Activated T-cell treated with anti-CD3 and anti-CD28 coated beads, Interleukin-2, amount 50 U/mL, for 4 hours (primary cell): ENCODE measurements around the gene TPM4. TPM values are rescaled to one million over a fixed set of nuclear protein-coding genes. Genes with fewer than 3 reads are reported as not detected.
"Not testable (repeated sequence)": the region's sequence is repeated elsewhere in the genome, so short reads cannot be mapped to it uniquely, and the experiment has no call there.

Experiments used
- ATAC-seq, 2 donors: fragments of 200-7000 bp; cut with Tn5 transposase; one replicate each; pipeline ENCODE4 v1.10.0; 2021
- DNase-seq: peaks from one replicate; pipeline ENCODE4 v3.0.0-alpha.2; 2020
- H3K27me3 Mint-ChIP-seq: one replicate; pipeline ENCODE4 v1.8.0; 2021; ENCODE audit warnings: low read depth, mixed read lengths
- H3K36me3 Mint-ChIP-seq: one replicate; pipeline ENCODE4 v1.8.0; 2022; ENCODE audit warnings: mixed read lengths; ENCODE audit not compliant: insufficient read depth
- H3K4me1 Mint-ChIP-seq: one replicate; pipeline ENCODE4 v1.8.0; 2021; ENCODE audit warnings: low read depth, mixed read lengths
- H3K4me3 Mint-ChIP-seq: one replicate; pipeline ENCODE4 v1.8.0; 2021; ENCODE audit warnings: mild to moderate bottlenecking, moderate library complexity, mixed read lengths
- H3K9me3 Mint-ChIP-seq: one replicate; pipeline ENCODE4 v1.8.0; 2021; ENCODE audit warnings: mixed read lengths
- total RNA-seq, 3 donors: library from RNA; stranded (reverse); gene quantifications; one replicate each; pipeline ENCODE4 v1.2.1, GENCODE V29; 2021

The TPM4 gene
- total RNA-seq, 3 donors from 2014 or later: 153 to 177 (median 168) TPM

DNA sequence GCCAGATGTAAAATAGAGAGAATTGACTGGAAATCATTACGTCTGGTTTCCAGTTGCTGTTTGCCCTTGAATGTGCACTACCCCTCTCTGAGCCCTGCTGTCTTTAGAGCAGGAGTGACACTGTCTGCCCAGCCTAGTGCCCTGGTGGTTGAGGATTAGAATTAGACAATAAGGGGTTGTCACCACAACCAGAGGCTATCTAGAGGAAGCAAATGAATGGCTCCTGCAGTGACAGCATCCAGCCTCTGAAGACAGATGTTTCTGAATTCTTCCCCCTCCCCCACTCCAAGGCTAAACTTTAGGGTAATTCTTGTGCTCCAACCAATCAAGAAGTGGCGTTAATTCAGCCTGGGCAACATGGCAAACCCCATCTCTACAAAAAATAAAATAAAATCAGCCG lies 37.4 kb downstream of the TPM4 start:
- peaks cover 55% of the 10 kb centered on the region for H3K4me1 Mint-ChIP-seq
- H3K27me3 Mint-ChIP-seq: no peaks in the 10 kb centered on the region
- ATAC-seq (no peak), DNase-seq (no peak)
- H3K36me3 Mint-ChIP-seq: peaks cover 13% of the 10 kb centered on the region
- no peaks in the 10 kb centered on the region for H3K9me3 Mint-ChIP-seq
- peak overlapping the region; percentile 65 for H3K4me3 Mint-ChIP-seq

DNA sequence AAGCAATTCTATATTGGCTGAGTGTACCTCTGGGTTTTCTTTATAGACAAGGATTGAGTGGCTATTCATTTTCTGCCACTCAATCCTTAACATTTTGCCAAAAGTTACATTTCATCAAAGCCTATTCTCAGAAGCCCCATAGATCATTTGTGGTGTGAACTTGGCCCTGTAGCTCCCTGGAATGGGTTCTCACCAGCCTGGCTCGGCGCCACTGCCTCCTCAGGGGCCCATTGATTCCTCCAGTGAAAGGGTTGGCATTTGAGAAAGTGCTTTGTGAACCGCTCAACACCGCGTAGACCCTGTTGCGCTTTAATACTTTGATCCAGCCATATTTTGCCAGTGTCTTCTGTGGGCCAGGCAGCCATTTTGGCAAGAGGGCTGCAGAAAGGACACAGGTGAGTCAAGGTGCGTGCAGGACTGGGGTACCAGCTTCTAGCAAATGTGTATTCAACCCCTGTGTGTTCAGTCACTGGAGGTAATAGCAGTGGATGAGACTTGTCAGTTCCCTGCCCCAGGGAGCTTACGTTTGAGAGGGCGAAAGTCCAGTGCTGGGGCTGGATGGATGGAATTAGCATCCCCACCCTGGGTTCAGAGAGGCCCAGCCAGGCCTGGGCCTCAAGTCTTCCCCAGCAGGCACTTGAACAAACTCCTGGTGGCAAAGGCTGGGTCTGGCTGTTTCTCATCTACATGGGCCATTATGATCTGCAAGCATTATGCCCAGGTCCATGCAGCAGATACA lies 39.2 kb downstream of the TPM4 start:
- Mint-ChIP-seq H3K9me3 (no peaks in the 10 kb centered on the region), H3K4me3 (peak overlapping the region; percentile 31), H3K27me3 (no peaks in the 10 kb centered on the region), H3K4me1 (peaks cover 68% of the 10 kb centered on the region), H3K36me3 (peaks cover 18% of the 10 kb centered on the region)
- no peak for DNase-seq
- no peak for ATAC-seq

DNA sequence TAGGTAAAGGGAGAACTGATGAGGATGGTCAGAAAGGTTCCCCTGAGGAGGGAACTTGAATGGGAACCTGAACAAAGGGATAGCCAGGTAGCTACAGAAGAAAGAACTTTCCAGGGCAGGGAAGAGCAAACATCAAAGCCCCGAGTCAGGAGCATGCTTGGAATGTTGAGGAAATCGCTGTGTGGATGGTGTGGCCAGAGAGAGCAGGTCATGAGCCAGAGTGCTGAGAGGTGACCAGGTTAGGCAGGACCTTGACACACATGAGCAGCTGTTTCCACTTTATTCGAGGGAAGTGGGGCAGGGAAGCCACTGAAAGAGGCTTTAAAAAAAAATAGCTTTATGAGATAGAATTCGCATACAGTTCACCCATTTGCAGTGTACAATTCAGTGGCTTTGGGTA lies 39.8 kb downstream of the TPM4 start:
- H3K27me3 Mint-ChIP-seq: no peaks in the 10 kb centered on the region
- H3K4me1 Mint-ChIP-seq: peaks cover 66% of the 10 kb centered on the region

DNA sequence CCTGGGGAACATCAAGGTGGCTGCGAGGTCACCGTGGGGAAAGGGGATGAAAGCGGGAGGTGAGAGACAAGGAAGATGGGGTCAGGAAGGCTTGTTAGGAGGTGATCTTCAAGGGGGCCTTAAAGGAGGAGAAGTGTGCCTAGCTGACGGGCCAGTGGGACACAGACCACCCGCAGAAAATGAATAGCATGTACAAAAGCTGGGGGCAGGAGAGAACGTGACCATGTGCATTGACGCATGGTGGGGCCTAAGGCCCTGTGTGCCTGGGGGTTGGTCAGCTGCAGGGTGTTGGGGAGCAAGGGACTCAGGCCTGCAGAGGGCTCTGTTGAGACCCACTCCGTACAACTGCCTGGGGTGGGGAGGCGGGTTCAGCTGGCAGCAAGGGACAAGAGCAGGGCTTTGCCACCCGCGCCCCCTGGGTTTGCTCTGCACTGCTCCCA lies 41.3 kb downstream of the TPM4 start:
- no peak for ATAC-seq
- Mint-ChIP-seq H3K9me3 (no peaks in the 10 kb centered on the region), H3K4me3 (peak overlapping the region; percentile 60), H3K4me1 (peaks cover 60% of the 10 kb centered on the region), H3K36me3 (peaks cover 23% of the 10 kb centered on the region), H3K27me3 (no peaks in the 10 kb centered on the region)
- DNase-seq: no peak

More for the DNA sequence above, 39.8 kb downstream of the TPM4 start:
- no peaks in the 10 kb centered on the region for H3K9me3 Mint-ChIP-seq
- ATAC-seq (no peak), DNase-seq (no peak)
- no peak overlapping the region for H3K4me3 Mint-ChIP-seq
- peaks cover 18% of the 10 kb centered on the region for H3K36me3 Mint-ChIP-seq

DNA sequence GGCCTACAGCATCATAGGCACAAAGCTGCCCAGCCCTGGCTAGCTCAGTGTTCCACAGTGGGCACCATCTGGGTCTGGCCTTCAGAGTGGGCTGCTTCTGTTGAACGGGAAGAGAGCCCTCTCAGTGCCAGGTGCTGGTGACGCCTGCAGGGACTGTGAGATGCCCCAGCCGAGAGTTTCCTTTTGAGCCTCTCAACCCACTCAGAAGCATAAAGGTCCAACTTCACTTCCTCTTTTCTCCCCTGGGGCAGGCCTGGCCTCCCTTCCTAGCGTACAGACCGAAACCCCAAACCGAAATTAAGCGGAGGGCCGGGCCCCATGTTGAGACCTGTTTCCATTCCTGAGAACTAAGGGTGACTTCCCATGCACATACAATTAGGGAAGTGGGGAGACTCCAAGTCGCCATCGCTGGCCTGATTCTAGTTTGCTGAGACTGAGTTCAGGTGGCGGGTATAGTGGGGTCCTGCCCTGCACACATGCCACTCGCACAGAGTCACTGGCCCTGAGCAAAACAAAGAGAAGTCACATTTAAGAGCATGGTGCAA lies 42.3 kb downstream of the TPM4 start:
- peak; percentile 63 to 77 for ATAC-seq
- Mint-ChIP-seq H3K36me3 (peaks cover 22% of the 10 kb centered on the region), H3K4me3 (peak overlapping the region; percentile 32), H3K9me3 (no peaks in the 10 kb centered on the region), H3K27me3 (no peaks in the 10 kb centered on the region), H3K4me1 (peaks cover 53% of the 10 kb centered on the region)
- no peak for DNase-seq

DNA sequence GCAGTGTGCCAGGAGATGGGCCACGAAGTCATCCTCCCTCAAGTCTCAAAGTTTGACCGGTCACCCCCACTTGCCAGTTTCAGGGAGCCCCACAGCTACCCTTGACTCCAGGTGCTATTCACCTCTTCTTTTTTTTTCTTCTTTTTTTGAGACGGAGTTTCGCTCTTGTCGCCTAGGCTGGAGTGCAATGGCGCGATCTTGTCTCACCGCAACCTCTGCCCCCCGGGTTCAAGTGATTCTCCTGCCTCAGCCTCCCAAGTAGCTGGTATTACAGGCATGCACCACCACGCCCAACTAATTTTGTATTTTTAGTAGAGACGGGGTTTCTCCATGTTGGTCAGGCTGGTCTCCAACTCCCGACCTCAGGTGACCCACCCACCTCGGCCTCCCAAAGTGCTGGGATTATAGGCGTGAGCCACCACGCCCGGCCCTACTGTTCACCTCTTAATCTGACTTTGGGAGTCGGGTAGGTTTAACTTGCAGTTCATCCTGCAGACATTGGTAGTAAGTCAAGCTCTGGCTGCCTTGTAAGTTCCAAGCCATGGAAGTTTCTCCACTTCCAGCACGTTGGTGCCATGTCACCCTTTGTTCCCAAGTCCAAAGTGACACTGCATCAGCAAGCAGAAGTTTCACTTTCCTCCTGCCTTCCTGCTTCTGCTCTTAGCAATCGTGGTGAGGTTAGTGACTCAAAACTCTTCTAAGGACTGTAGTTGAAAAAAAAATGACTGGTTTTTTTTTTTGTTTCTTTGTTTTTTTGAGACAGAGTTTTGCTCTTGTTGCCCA lies 43.0 kb downstream of the TPM4 start:
- H3K9me3 Mint-ChIP-seq, DNase-seq, H3K27me3 Mint-ChIP-seq: not testable (repeated sequence)
- Mint-ChIP-seq H3K36me3 (peaks cover 20% of the 10 kb centered on the region), H3K4me3 (peak overlapping the region; percentile 49), H3K4me1 (peaks cover 49% of the 10 kb centered on the region)
- ATAC-seq: peak; percentile 71 to 74

DNA sequence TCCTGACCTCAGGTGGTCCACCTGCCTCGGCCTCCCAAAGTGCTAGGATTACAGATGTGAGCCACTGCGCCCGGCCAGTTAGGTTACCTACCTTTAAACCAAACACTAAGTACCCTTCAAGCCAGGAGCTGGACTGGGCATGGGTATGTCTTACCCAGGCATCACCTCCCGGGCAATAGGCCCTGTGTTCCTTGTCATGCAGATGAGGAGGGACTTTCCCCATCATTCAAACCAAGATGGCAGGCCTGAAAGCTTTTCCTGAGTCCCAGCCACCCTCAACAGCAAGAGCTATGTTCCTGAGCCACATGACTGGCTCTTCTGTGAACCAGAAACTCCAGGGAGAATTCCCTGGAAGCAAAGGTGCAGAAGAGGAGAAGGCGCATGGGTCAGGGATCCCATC lies 44.8 kb downstream of the TPM4 start:
- peaks cover 36% of the 10 kb centered on the region for H3K4me1 Mint-ChIP-seq
- no peak for DNase-seq
- H3K9me3 Mint-ChIP-seq: no peaks in the 10 kb centered on the region
- ATAC-seq: no peak
- peaks cover 21% of the 10 kb centered on the region for H3K36me3 Mint-ChIP-seq
- H3K27me3 Mint-ChIP-seq: no peaks in the 10 kb centered on the region
- H3K4me3 Mint-ChIP-seq: no peak overlapping the region

DNA sequence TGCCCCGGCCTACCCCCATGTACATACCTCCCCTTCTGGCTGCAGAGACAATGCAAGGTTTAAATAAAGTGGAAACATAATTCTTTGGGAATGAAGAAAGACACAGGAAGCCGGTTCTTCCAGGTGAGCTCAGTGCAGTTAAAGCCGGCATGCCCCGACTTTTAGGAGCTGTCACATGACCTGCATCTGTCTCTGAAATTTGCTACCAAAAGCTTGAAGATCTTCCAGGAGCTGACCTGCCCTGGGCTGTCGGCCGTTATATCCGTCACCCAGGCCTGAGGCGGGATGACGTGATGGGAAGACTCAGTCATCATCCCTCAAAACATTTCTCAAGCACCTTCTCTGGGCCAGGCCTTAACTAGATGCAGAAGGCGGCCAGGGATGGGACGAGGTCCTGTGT lies 45.7 kb downstream of the TPM4 start:
- no peak overlapping the region for H3K4me3 Mint-ChIP-seq

DNA sequence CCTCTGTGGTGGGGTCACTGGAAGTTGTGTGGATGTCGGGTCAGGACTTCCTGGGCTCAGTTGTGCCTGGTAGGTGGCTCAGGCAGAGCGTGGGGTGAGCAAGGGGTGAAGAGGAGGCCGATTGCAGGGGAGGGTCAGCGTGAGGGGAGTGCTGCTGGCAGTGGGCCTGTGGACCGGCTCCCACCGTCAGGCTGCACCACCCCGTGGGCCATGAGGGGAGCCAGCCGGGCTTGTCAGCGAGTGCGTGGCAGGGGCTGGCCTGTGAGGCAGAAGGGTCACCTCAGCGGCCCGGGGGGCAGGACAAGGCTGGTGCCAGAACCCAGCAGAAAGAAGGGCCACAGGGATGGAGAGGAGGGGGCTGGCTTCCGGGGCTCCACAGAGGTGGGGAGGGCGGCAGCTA lies 48.7 kb downstream of the TPM4 start:
- Mint-ChIP-seq H3K36me3 (peaks cover 30% of the 10 kb centered on the region), H3K4me1 (peaks cover 1% of the 10 kb centered on the region), H3K9me3 (no peaks in the 10 kb centered on the region), H3K4me3 (no peak overlapping the region), H3K27me3 (no peaks in the 10 kb centered on the region)
- ATAC-seq (no peak), DNase-seq (no peak)

More for the DNA sequence above, 45.7 kb downstream of the TPM4 start:
- peaks cover 26% of the 10 kb centered on the region for H3K36me3 Mint-ChIP-seq
- no peaks in the 10 kb centered on the region for H3K9me3 Mint-ChIP-seq
- H3K27me3 Mint-ChIP-seq: no peaks in the 10 kb centered on the region
- ATAC-seq: no peak
- H3K4me1 Mint-ChIP-seq: peaks cover 31% of the 10 kb centered on the region
- DNase-seq: no peak

DNA sequence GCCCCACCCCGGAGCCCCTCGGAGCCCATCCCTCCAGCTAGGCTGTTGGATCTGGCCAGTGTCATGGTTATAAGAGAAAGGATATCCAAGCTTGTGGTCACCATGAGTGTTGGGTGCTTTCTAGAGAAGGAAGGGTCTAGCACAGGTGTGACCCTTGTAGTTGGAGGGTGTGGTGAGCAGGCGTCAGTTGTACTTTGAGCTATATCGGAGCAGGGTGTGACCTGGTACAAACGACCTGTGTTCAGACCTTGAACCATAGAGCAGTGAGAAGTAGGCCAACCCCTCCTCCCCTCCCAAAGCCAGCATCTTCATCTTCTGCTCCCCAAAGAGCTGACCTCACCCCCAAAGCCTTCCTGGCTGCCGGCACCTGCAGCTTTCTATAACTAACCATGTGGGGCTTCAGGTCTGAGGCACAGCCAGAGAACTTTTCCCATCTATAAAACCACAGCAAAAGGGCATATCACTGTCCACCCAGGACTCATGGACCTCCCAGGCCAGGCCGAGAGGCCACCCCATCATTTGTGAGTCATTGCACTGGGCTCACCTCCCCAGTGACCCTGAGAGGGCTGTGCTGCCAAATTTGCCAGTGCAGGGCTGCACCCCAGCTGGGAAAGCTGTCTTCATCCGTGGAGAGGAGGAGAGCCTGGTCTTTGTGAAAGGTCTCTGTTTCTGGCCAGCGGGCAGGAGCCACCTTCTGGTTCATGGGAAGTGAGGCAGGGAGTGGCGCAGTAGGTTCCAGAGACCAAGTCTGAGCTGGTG lies 49.6 kb downstream of the TPM4 start:
- H3K36me3 Mint-ChIP-seq: peaks cover 37% of the 10 kb centered on the region

DNA sequence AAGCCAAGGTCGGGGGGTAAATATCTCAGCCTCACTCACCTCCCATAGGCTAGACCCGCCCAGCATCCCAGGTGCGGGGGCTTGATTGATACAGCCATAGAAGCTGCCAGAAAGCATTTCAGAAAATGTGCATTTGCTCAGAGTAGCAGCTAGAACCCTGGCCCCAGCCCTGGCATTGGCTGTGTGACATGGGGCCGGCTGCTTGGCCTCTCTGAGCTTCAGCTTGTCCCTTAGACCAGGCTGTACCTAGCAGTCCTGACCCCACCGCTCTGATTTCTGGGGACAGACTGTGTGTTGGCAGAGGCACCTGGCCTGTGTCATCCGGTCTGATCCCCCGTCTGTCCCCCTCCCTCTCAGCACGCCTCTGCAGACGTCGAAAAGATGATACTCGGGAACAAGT lies 50.8 kb downstream of the TPM4 start:
- H3K9me3 Mint-ChIP-seq: no peaks in the 10 kb centered on the region
- H3K4me1 Mint-ChIP-seq: no peaks in the 10 kb centered on the region
- peaks cover 43% of the 10 kb centered on the region for H3K36me3 Mint-ChIP-seq
- DNase-seq: no peak
- no peak for ATAC-seq
- no peaks in the 10 kb centered on the region for H3K27me3 Mint-ChIP-seq
- H3K4me3 Mint-ChIP-seq: no peak overlapping the region

More for the DNA sequence above, 49.6 kb downstream of the TPM4 start:
- ATAC-seq (no peak), DNase-seq (no peak)
- Mint-ChIP-seq H3K27me3 (no peaks in the 10 kb centered on the region), H3K4me3 (no peak overlapping the region), H3K9me3 (no peaks in the 10 kb centered on the region), H3K4me1 (no peaks in the 10 kb centered on the region)

DNA sequence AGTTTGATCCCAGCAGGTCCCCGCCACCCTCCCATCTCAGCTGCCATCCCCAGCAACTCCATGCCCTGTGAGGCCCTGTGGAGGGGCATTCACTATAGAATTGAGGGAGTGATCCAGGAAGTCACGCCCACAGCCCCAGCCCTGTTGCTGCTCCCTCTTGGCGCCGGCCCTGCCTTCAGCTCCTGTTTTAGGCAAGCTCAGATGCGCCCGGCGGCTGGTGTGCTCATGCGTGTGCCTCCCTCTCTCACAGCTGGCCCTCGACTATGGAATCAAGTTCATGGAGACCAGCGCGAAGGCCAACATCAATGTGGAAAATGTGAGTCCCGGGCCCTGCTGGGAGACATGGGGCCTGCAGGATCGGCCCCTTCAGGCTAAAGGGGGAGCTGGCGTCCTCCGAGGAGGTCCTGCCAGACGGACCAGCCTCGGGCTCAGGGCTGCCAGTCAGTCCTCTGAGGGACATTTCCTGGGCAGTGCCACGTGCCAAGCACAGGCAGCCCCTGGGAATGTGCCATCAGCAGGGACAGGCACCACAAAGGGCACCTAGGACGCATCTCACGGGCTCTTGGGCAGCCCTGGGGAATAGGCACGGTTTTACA lies 51.6 kb downstream of the TPM4 start:
- H3K36me3 Mint-ChIP-seq: peaks cover 50% of the 10 kb centered on the region

DNA sequence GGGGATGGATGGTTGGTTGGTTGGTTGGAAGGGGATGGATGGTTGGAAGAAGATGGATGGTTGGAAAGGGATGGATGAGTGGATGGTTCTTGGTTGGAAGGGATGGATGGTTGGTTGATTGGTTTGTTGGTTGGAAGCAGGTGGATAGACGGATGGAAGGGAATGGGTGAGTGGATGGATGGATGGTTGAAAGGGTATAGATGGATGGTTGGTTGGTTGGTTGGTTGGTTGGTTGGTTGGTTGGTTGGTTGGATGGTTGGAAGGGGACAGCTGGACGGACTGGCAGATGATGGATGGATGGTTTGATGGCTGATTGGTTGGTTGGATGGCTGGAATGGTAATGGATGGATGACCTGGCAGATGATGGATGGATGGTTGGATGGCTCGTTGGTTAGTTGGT lies 55.4 kb downstream of the TPM4 start:
- no peaks in the 10 kb centered on the region for H3K4me1 Mint-ChIP-seq
- H3K27me3 Mint-ChIP-seq: no peaks in the 10 kb centered on the region
- no peaks in the 10 kb centered on the region for H3K9me3 Mint-ChIP-seq
- H3K4me3 Mint-ChIP-seq: no peak overlapping the region
- DNase-seq (no peak), ATAC-seq (no peak)
- peaks cover 55% of the 10 kb centered on the region for H3K36me3 Mint-ChIP-seq

More for the DNA sequence above, 51.6 kb downstream of the TPM4 start:
- no peaks in the 10 kb centered on the region for H3K27me3 Mint-ChIP-seq
- H3K4me1 Mint-ChIP-seq: no peaks in the 10 kb centered on the region
- H3K9me3 Mint-ChIP-seq: no peaks in the 10 kb centered on the region
- ATAC-seq: no peak
- no peak for DNase-seq
- H3K4me3 Mint-ChIP-seq: no peak overlapping the region

DNA sequence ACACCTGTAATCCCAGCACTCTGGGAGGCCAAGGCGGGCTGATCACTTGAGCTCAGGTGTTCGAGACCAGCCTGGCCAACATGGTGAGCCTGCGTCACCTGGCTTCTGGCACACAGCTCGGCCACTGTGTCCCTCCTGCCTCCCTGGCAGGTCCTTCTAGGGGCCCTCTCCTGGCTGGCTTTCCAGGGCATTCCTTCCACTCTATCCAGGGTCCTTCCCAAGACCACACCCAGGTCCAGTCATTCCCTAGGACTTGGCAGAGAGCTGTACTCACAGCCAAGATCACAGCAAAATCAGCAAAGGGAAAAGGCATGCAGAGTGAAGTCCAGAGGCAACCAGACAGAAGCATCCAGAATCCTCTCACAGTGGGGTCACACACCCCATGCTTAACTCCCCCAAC lies 57.5 kb downstream of the TPM4 start:
- no peak for ATAC-seq
- H3K4me1 Mint-ChIP-seq: no peaks in the 10 kb centered on the region
- no peaks in the 10 kb centered on the region for H3K27me3 Mint-ChIP-seq
- no peak overlapping the region for H3K4me3 Mint-ChIP-seq
- H3K36me3 Mint-ChIP-seq: peaks cover 48% of the 10 kb centered on the region
- no peaks in the 10 kb centered on the region for H3K9me3 Mint-ChIP-seq
- DNase-seq: no peak
